IPS DF 19.7 (cell line): Measurements from ENCODE around the gene SCPEP1.

Experiments
- DNase-seq: peaks from one replicate; pipeline ENCODE4 v3.0.0-alpha.2; 2013; ENCODE audit warnings: low read depth, low spot score

The SCPEP1 gene

DNA sequence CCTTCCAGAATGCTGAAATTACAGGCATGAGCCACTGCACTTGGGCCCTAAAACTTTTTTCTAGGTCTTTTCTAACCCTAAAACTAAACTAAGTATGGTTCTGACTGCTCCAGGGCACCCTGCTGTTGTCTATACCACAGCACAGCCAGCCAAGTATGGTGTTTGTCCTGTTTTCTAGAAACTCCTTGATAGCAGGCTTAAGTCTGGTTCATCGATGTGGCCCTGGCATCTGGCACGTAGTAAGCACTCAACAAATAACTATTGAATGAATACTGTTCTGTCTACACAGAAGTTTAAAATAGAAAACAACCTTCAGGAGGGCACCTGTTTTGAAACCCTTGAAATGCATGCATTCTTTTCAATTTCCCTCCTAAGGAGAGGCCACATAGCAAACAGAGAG is 62.6 kb downstream of the SCPEP1 start:
- DNase-seq, result no peak

DNA sequence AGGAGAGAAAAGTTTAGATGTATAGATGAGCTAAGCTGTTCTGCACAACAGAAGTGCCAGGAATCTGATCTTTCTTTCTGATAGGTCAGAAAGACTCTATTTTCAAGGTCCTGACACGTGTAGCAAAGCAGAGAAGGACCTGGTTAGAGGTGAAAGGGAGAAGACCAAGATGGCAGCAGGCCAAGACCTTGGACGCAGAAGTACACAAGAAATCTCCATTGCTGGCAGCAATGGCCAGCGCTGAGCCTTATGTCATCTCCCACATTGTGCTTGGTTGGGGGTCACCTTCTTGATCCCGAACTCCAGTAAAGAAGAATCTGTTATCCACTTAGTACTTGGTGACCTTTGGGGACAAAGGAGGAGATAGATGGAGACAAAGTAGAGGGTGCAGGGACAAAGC is 65.3 kb downstream of the SCPEP1 start:
- DNase-seq, result no peak

DNA sequence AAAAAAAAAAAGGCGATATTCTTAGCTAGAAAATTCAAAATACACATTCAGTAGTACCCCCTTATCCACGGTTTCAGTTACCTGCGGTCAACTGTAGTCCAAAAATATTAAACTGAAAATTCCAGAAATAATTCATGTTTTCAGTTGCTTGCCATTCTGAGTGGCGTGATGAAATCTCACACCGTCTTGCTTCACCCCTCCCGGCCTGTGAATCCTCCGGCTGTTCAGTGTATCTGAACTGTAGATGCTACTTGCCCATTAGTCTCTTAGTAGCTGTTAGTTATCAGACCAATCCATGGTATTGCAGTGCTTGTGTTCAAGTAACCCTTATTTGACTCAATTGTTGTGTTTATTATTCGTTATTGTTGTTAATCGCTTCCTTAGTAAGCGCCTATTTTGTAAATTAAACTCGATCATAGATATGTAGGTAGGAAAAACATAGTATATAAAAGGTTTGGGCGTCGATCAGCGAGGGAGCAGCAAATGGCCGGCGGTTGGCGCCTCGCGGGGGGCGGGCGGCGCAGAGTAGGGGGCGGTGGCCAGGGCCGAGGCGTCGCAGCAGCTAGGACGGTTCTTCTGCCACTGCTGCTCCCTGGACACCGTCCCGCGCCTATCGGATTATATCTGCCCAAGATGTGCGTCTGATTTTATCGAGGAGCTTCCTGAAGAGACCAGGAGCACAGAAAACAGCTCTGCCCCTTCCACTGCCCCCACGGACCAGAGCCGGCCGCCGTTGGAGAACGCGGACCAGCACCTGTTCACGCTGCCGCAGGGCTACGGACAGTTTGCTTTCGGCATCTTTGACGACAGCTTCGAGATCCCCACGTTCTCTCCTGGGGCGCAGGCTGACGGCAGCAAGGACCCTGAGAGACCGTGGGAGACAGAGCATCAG is 67.3 kb downstream of the SCPEP1 start:
- no peak for DNase-seq

DNA sequence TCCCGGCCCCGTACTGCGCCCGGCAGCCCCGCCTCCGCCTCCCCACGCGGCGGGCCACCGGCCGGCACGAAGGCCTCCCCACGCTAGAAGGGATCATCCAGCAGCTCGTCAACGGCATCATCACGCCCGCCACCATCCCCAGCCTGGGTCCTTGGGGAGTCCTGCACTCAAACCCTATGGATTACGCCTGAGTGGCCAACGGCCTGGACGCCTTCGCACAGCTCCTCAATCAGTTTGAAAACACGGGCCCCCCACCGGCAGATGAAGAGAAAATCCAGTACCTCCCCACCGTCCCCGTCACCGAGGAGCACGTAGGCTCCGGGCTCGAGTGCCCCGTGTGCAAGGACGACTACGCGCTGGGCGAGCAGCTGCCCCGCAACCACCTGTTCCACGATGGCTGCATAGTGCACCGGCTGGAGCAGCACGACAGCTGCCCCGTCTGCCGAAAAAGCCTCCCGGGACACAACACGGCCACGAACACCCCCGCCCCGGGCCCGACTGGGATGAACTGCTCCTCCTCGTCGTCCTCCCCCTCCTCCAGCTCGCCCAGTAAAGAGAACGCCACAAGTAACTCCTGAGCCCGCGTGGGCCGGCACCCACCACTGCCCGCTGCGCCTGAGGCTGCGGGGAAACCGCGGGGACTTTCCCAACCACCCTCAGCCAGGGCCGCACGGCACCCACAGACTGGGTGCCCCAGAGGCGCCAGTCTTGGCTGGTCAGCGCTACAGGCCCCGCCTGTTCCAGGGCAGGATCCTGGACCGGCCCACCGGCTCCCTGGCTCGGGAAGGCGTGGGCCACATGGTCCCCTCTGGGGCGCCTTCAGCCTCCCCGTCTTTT is 68.2 kb downstream of the SCPEP1 start:
- DNase-seq, result no peak

DNA sequence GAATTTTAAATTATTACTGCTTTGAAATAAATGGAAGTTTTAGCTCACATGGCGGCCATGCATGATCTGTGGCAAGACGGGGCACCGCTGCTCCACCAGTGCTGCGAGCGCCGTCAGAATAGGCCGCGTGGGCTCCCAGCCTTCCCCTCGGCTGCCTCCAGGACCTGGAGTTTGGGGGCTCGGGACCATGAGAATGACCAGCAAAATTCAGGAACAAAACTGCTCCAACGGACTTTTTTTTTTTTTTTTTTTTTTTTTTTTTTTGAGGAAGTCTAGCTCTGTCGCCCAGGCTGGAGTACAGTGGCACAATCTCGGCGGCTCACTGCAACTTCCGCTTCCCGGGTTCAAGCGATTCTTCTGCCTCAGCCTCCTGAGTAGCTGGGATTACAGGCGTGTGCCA is 68.8 kb downstream of the SCPEP1 start:
- DNase-seq, result no peak

DNA sequence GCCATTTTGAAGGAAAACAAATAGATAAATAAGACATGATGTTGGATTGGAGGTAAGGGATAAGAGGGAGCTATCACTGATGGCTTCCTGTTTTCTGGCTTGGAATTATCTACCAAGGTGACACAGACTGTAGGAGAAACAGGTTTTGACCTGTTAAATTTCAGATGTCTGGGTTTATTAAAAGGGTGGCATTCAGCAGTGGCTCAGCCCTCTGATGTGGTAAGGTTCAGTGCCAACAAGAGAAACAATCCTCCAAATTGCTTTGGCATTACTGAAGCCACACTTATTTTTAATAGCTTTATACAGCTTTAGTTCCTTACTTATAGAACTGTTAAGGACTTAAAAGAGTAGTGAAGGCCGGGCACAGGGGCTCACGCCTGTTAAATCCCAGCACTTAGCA is 70.2 kb downstream of the SCPEP1 start:
- no peak for DNase-seq

DNA sequence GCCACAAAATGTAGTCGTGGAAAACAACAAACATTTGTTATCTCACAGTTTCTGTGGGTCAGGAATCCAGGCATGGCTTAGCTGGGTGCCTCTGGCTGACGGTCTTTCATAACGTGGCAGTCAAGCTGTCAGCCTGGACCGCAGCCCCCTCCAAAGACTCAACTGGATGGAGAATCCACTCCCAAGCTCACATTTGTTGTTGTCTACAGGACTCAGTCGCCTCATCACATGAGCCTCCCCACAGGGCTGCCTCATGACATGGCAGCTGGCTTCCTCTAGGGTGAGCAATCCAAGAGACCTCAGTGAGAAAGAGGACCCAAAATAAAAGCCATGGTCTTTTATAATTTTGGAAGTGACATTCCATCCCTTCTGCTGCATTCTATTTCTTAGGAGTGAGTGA is 72.4 kb downstream of the SCPEP1 start:
- no peak for DNase-seq

DNA sequence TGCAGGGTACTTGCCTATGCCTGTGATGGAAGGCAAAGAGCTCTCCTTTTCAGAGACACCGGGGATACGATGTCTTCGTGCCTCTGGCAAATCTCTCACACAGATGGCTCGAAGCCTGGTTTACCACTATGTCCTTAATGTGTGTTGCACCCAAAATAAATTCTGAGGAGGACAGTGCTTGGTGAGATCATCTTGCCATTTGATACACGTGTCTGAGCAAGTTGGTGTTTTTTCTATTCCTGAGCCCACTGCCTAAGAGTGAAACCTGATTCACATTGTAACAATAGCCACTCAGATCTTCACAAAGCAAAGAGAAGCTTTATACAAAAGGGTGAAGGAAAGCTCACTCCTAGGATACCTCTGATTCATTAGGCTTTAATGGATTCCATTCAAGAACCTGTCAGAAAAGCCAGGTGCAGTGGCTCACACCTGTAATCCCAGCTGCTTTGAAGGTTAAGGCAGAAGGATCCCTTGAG is 74.0 kb downstream of the SCPEP1 start:
- no peak for DNase-seq
